Progenitor cell of endocrine pancreas (in vitro differentiated cells): ENCODE data around the gene KRTAP24-1. TPM values are rescaled to one million over a fixed set of nuclear protein-coding genes. Genes with fewer than 3 reads are reported as not detected.

Source experiments
- DNase-seq: peaks from one replicate; pipeline ENCODE4 v3.0.0; 2021; ENCODE audit warnings: low spot score; ENCODE audit not compliant: unreplicated experiment
- H3K27ac Mint-ChIP-seq: 2 replicates; pipeline ENCODE4 v1.8.0; 2021; ENCODE audit warnings: mild to moderate bottlenecking, moderate library complexity, mixed read lengths
- H3K27me3 Mint-ChIP-seq: 2 replicates; pipeline ENCODE4 v1.8.0; 2021; ENCODE audit warnings: mixed read lengths
- H3K36me3 Mint-ChIP-seq: 2 replicates; pipeline ENCODE4 v1.8.0; 2022; ENCODE audit warnings: mixed read lengths; ENCODE audit not compliant: insufficient read depth
- H3K4me1 Mint-ChIP-seq: 2 replicates; pipeline ENCODE4 v1.8.0; 2021; ENCODE audit warnings: low read depth, mixed read lengths
- H3K4me3 Mint-ChIP-seq: 2 replicates; pipeline ENCODE4 v1.8.0; 2021; ENCODE audit warnings: low read depth, mild to moderate bottlenecking, moderate library complexity, mixed read lengths
- H3K9me3 Mint-ChIP-seq: 2 replicates; pipeline ENCODE4 v1.8.0; 2021; ENCODE audit warnings: low read depth, mixed read lengths
- CTCF ChIP-seq: fragments of 200-600 bp; sonication (generic); IDR thresholded peaks from one replicate; pipeline ENCODE4 v1.5.0; 2021; ENCODE audit warnings: antibody characterized with exemption, mild to moderate bottlenecking; ENCODE audit not compliant: unreplicated experiment
- long read RNA-seq: library from polyadenylated mRNA; unstranded; transcript quantifications from one replicate; pipeline ENCODE4 v2.0.0, GENCODE V29; 2020
- total RNA-seq: library from RNA; stranded (reverse); gene quantifications from 2 replicates; pipeline ENCODE4 v1.2.1, GENCODE V29; 2021

Gene KRTAP24-1
- total RNA-seq: not detected in 2 replicates
- long read RNA-seq: 0 reads

GRCh38 chr21:30282850-30283249 is at the start of gene KRTAP24-1:
KRTAP24-1 (minus strand) TSS chr21:30282950; CDS start chr21:30282932, 18 bp downstream.
- TF ChIP-seq CTCF: no peak
- H3K4me3 Mint-ChIP-seq: no peak within 1 kb of the TSS
- no peak within 1 kb of the TSS for H3K27ac Mint-ChIP-seq
- no peaks in the 10 kb centered on the region for H3K4me1 Mint-ChIP-seq
- no peaks in the 10 kb centered on the region for H3K27me3 Mint-ChIP-seq
- H3K36me3 Mint-ChIP-seq: no peaks in the 10 kb centered on the region
- no peaks in the 10 kb centered on the region for H3K9me3 Mint-ChIP-seq
- no peak for DNase-seq

- Mint-ChIP-seq H3K27me3 (no peaks in the 10 kb centered on the region), H3K9me3 (peaks cover 4% of the 10 kb centered on the region), H3K4me1 (no peaks in the 10 kb centered on the region), H3K36me3 (no peaks in the 10 kb centered on the region), H3K27ac (no peak overlapping the region), H3K4me3 (no peak overlapping the region)
- TF ChIP-seq CTCF: no peak
- DNase-seq: no peak
These were observed 46.6 kb upstream of the KRTAP24-1 start for GRCh38 chr21:30329203-30329875.

GRCh38 chr21:30326390-30326789 is 43.6 kb upstream of the KRTAP24-1 start:
- H3K36me3 Mint-ChIP-seq: no peaks in the 10 kb centered on the region

GRCh38 chr21:30320215-30320614 is 37.5 kb upstream of the KRTAP24-1 start, which contains the start of gene KRTAP26-1:
KRTAP26-1 (minus strand) TSS chr21:30320315; CDS start chr21:30320035, 280 bp downstream.
- no peak within 1 kb of the TSS for H3K27ac Mint-ChIP-seq
- no peak for TF ChIP-seq CTCF
- H3K9me3 Mint-ChIP-seq: no peaks in the 10 kb centered on the region
- H3K36me3 Mint-ChIP-seq: no peaks in the 10 kb centered on the region
- H3K27me3 Mint-ChIP-seq: no peaks in the 10 kb centered on the region
- no peak within 1 kb of the TSS for H3K4me3 Mint-ChIP-seq
- no peak for DNase-seq
- H3K4me1 Mint-ChIP-seq: no peaks in the 10 kb centered on the region

More at GRCh38 chr21:30326390-30326789, 43.6 kb upstream of the KRTAP24-1 start:
- Mint-ChIP-seq H3K4me3 (no peak overlapping the region), H3K4me1 (no peaks in the 10 kb centered on the region), H3K9me3 (peaks cover 4% of the 10 kb centered on the region), H3K27ac (no peak overlapping the region), H3K27me3 (no peaks in the 10 kb centered on the region)
- DNase-seq: no peak
- TF ChIP-seq CTCF: no peak

GRCh38 chr21:30315701-30316100 is 33.0 kb upstream of the KRTAP24-1 start:
- no peaks in the 10 kb centered on the region for H3K36me3 Mint-ChIP-seq
- TF ChIP-seq CTCF: no peak
- no peak overlapping the region for H3K27ac Mint-ChIP-seq
- H3K27me3 Mint-ChIP-seq: no peaks in the 10 kb centered on the region
- no peaks in the 10 kb centered on the region for H3K9me3 Mint-ChIP-seq
- no peaks in the 10 kb centered on the region for H3K4me1 Mint-ChIP-seq
- DNase-seq: no peak
- no peak overlapping the region for H3K4me3 Mint-ChIP-seq
